H1 (cell line): ENCODE data around the gene ETS1. TPM values are rescaled to one million over a fixed set of nuclear protein-coding genes. Genes with fewer than 3 reads are reported as not detected.

ENCODE experiments used
- CTCF ChIA-PET: fragments of 300-600 bp; sonication (Branson Sonifier 250); formaldehyde crosslinking; loops from one replicate; lab custom pipeline; 2021; ENCODE audit not compliant: partially characterized antibody; lab: Charles Lee
- POLR2A ChIA-PET: fragments of 300-600 bp; sonication (Branson Sonifier 250); formaldehyde crosslinking; loops from one replicate; lab custom pipeline; 2021; ENCODE audit warnings: inconsistent platforms; ENCODE audit not compliant: partially characterized antibody; lab: Charles Lee
- DNase-seq, 2 experiments: peaks; one replicate each; pipeline versions ENCODE4 v3.0.0 to v3.0.0-alpha.2; 2010 to 2022; ENCODE audit warnings: low spot score in 2 of 2, low read depth in 1 of 2, mixed read lengths in 1 of 2
- FAIRE-seq: peaks from 2 replicates; lab custom pipeline; 2011; peaks lifted over from hg19 to GRCh38; lab: Jason Lieb, UNC
- H2AFZ ChIP-seq: 2 replicates; pipeline ENCODE4 v1.8.1; 2012; ENCODE audit warnings: low read length, inconsistent platforms
- H2AK5ac ChIP-seq: 2 replicates; pipeline ENCODE4 v1.6.1; 2013; ENCODE audit warnings: low read depth, low read length
- H2BK120ac ChIP-seq: replicated peaks from 2 replicates; pipeline ENCODE3; 2013; ENCODE audit warnings: low read depth, low read length, inconsistent platforms
- H2BK12ac ChIP-seq: 2 replicates; pipeline ENCODE4 v1.6.1; 2013; ENCODE audit warnings: low read depth, low read length
- H2BK15ac ChIP-seq: 2 replicates; pipeline ENCODE4 v1.6.1; 2013; ENCODE audit warnings: low read length
- H2BK20ac ChIP-seq: 2 replicates; pipeline ENCODE4 v1.6.1; 2013; ENCODE audit warnings: low read length
- H2BK5ac ChIP-seq: 2 replicates; pipeline ENCODE4 v1.6.1; 2013; ENCODE audit warnings: low read depth, low read length
- H3K14ac ChIP-seq: 2 replicates; pipeline ENCODE4 v1.6.1; 2013; ENCODE audit warnings: inconsistent platforms; ENCODE audit not compliant: insufficient read length
- H3K18ac ChIP-seq: 2 replicates; pipeline ENCODE4 v1.6.1; 2013; ENCODE audit warnings: low read length; ENCODE audit errors: extremely low read depth
- H3K23ac ChIP-seq: 2 replicates; pipeline ENCODE4 v1.6.1; 2013; ENCODE audit warnings: inconsistent platforms; ENCODE audit not compliant: insufficient read length
- H3K23me2 ChIP-seq: 2 replicates; pipeline ENCODE4 v1.6.1; 2013; ENCODE audit warnings: low read depth, low read length
- H3K27ac ChIP-seq: 2 replicates; pipeline ENCODE4 v1.6.1; 2011; ENCODE audit warnings: low read depth, low read length, inconsistent platforms
- H3K27me3 ChIP-seq, 4 experiments: replicated peaks in 1 of 4; 1 replicate in 1 of 4; 2 replicates in 3 of 4; pipeline versions ENCODE4 v1.6.1 to v1.8.1; 2011 to 2013; ENCODE audit warnings: low read length in 3 of 4, mild to moderate bottlenecking in 3 of 4, inconsistent platforms in 2 of 4, mixed read lengths in 2 of 4, moderate library complexity in 1 of 4; ENCODE audit not compliant: control insufficient read depth in 3 of 4, insufficient read depth in 3 of 4; ENCODE audit errors: extremely low read depth in 1 of 4
- H3K36me3 ChIP-seq, 4 experiments: 2 replicates each; pipeline versions ENCODE4 v1.6.1 to v1.8.1; 2011 to 2013; ENCODE audit warnings: mild to moderate bottlenecking in 4 of 4, low read length in 3 of 4, moderate library complexity in 2 of 4, control low read depth in 1 of 4, inconsistent platforms in 1 of 4; ENCODE audit not compliant: insufficient read depth in 4 of 4, control insufficient read depth in 2 of 4
- H3K4ac ChIP-seq: replicated peaks from 2 replicates; pipeline ENCODE3; 2013; ENCODE audit warnings: low read length, low read depth, mixed read lengths, inconsistent platforms; ENCODE audit not compliant: insufficient read length
- H3K4me1 ChIP-seq, 4 experiments: replicated peaks in 1 of 4; 1 replicate in 1 of 4; 2 replicates in 3 of 4; pipeline versions ENCODE4 v1.6.1 to v1.8.1; 2011 to 2013; ENCODE audit warnings: low read length in 3 of 4, inconsistent platforms in 2 of 4, mixed read lengths in 1 of 4; ENCODE audit not compliant: insufficient read depth in 4 of 4, control insufficient read depth in 3 of 4
- H3K4me2 ChIP-seq, 2 experiments: 2 replicates each; pipeline versions ENCODE4 v1.6.1 to v1.8.1; 2011 to 2013; ENCODE audit warnings: low read depth in 2 of 2, low read length in 2 of 2, control low read depth in 1 of 2, inconsistent platforms in 1 of 2, mild to moderate bottlenecking in 1 of 2; ENCODE audit not compliant: insufficient read depth in 1 of 2
- H3K4me3 ChIP-seq, 4 experiments: fragments of 200-600, 300-600 bp in 1 of 4; sonication (generic), shearing (Covaris generic), sonication (Bioruptor Twin) in 1 of 4; 2 replicates each; pipeline versions ENCODE4 v1.5.1 to v1.8.1; 2011 to 2016; ENCODE audit warnings: low read length in 4 of 4, low read depth in 3 of 4, control low read depth in 2 of 4, inconsistent platforms in 2 of 4, mild to moderate bottlenecking in 2 of 4, mixed read lengths in 1 of 4, moderate library complexity in 1 of 4; ENCODE audit not compliant: insufficient read depth in 2 of 4; ENCODE audit errors: extremely low read depth in 1 of 4
- H3K56ac ChIP-seq: replicated peaks from 2 replicates; pipeline ENCODE3; 2013; ENCODE audit warnings: low read depth, mild to moderate bottlenecking, mixed read lengths, low read length, inconsistent platforms; ENCODE audit not compliant: insufficient read length
- H3K79me1 ChIP-seq: 2 replicates; pipeline ENCODE4 v1.6.1; 2013; ENCODE audit warnings: low read depth, low read length, control low read depth
- H3K79me2 ChIP-seq, 2 experiments: 2 replicates each; pipeline versions ENCODE4 v1.6.1 to v1.8.1; 2012 to 2013; ENCODE audit warnings: low read length in 2 of 2, mild to moderate bottlenecking in 2 of 2, inconsistent platforms in 1 of 2; ENCODE audit not compliant: insufficient read depth in 2 of 2, control insufficient read depth in 1 of 2
- H3K9ac ChIP-seq, 4 experiments: replicated peaks in 1 of 4; 1 replicate in 1 of 4; 2 replicates in 3 of 4; pipeline versions ENCODE4 v1.6.1 to v1.8.1; 2011 to 2013; ENCODE audit warnings: low read depth in 3 of 4, low read length in 3 of 4, control low read depth in 2 of 4, mild to moderate bottlenecking in 2 of 4, moderate library complexity in 2 of 4, inconsistent platforms in 1 of 4; ENCODE audit errors: extremely low read depth in 1 of 4
- H3K9me3 ChIP-seq, 2 experiments: 2 replicates each; pipeline versions ENCODE4 v1.6.1 to v1.8.1; 2012 to 2013; ENCODE audit warnings: mild to moderate bottlenecking in 2 of 2, moderate library complexity in 2 of 2, control low read depth in 1 of 2, inconsistent platforms in 1 of 2, low read depth in 1 of 2, low read length in 1 of 2, mixed read lengths in 1 of 2; ENCODE audit not compliant: insufficient read depth in 2 of 2
- H4K20me1 ChIP-seq, 2 experiments: replicated peaks in 1 of 2; 2 replicates each; pipeline versions ENCODE3 to v1.8.1; 2011 to 2013; ENCODE audit warnings: inconsistent platforms in 2 of 2, low read length in 2 of 2, mild to moderate bottlenecking in 1 of 2; ENCODE audit not compliant: insufficient read depth in 2 of 2, control insufficient read depth in 1 of 2
- H4K5ac ChIP-seq: 2 replicates; pipeline ENCODE4 v1.6.1; 2013; ENCODE audit warnings: low read length, low read depth, mixed read lengths, inconsistent platforms; ENCODE audit not compliant: insufficient read length
- H4K8ac ChIP-seq: 2 replicates; pipeline ENCODE4 v1.8.0; 2013; ENCODE audit warnings: mild to moderate bottlenecking, moderate library complexity, low read length, inconsistent platforms; ENCODE audit not compliant: insufficient read depth; ENCODE audit errors: extremely low read depth
- H4K91ac ChIP-seq: replicated peaks from 2 replicates; pipeline ENCODE3; 2013; ENCODE audit warnings: low read length, mixed read lengths, inconsistent platforms; ENCODE audit not compliant: insufficient read length
- CHD1 ChIP-seq: IDR thresholded peaks from 2 replicates; pipeline ENCODE4 v1.6.1; 2012; ENCODE audit warnings: low read depth, low read length, improper control_type of control experiment
- CREB1 ChIP-seq: IDR thresholded peaks from 2 replicates; pipeline ENCODE4 v1.6.1; 2012; ENCODE audit warnings: inconsistent platforms
- GABPA ChIP-seq: IDR thresholded peaks from 2 replicates; pipeline ENCODE4 v1.6.1; 2011; ENCODE audit warnings: mild to moderate bottlenecking, low read length, moderate library complexity, borderline replicate concordance; ENCODE audit not compliant: insufficient read depth
- NANOG ChIP-seq: IDR thresholded peaks from 2 replicates; pipeline ENCODE4 v1.6.1; 2011; ENCODE audit warnings: low read length, low read depth, mild to moderate bottlenecking, inconsistent platforms; ENCODE audit not compliant: insufficient read depth, poor library complexity, severe bottlenecking
- RAD21 ChIP-seq, 2 experiments: IDR thresholded peaks in 1 of 2; conservative IDR thresholded peaks in 1 of 2; 2 replicates each; pipeline ENCODE4 v1.6.1; 2011; ENCODE audit warnings: low read depth in 2 of 2, low read length in 2 of 2, improper control_type of control experiment in 1 of 2, inconsistent platforms in 1 of 2, mild to moderate bottlenecking in 1 of 2, moderate library complexity in 1 of 2
- RBBP5 ChIP-seq: IDR thresholded peaks from 2 replicates; pipeline ENCODE4 v1.7.1; 2012; ENCODE audit warnings: low read depth, mild to moderate bottlenecking, inconsistent platforms, low read length, moderate library complexity, borderline replicate concordance
- SP4 ChIP-seq: IDR thresholded peaks from 2 replicates; pipeline ENCODE4 v1.6.1; 2012; ENCODE audit warnings: low read length, inconsistent platforms
- YY1 ChIP-seq: IDR thresholded peaks from 2 replicates; pipeline ENCODE4 v1.6.1; 2011; ENCODE audit warnings: low read depth, mild to moderate bottlenecking, low read length
- ZNF274 ChIP-seq: IDR thresholded peaks from 2 replicates; pipeline ENCODE4 v1.7.0; 2012; ENCODE audit warnings: low read length, borderline replicate concordance; ENCODE audit errors: extremely low read depth
- WGBS, 2 experiments: shearing (Covaris generic) in 1 of 2; methylation state at CpG; one replicate each; pipeline versions ENCODE4 v1.1.6 to v1.1.7; 2013 to 2015; ENCODE audit warnings: low lambda C conversion rate in 2 of 2, mixed read lengths in 2 of 2, inconsistent platforms in 1 of 2, low coverage in 1 of 2, missing lambda C conversion rate in 1 of 2; ENCODE audit not compliant: insufficient replicate concordance in 2 of 2, insufficient coverage in 1 of 2, insufficient read length in 1 of 2; ENCODE audit errors: extremely low coverage in 1 of 2, missing lambda C conversion rate in 1 of 2; 5-methylcytosine and 5-hydroxymethylcytosine counted together
- polyA plus RNA-seq, 7 experiments: library from polyadenylated mRNA; depleted of rRNA in 3 of 7; stranded (reverse) in 5 of 7; unstranded in 2 of 7; fragments of >200 nt in 5 of 7; fragments of 200-250 nt in 2 of 7; gene quantifications; 1 replicate in 5 of 7; 2 replicates in 1 of 7; 4 replicates in 1 of 7; pipeline versions ENCODE4 v1.2.1 to v1.2.3, GENCODE V29; 2011 to 2013; ENCODE audit warnings: missing spikeins in 2 of 7, mixed read lengths in 2 of 7
- total RNA-seq: library from RNA; stranded (reverse); fragmentation: NEBNext Ultra II Directional; extraction: Animal tissue kit (Norgen Biotek cat#: 25700); gene quantifications from 2 replicates; pipeline ENCODE4 v1.2.1, GENCODE V29; 2021
- TF ChIP-seq, protein P1 (sequence below), 3 experiments: IDR thresholded peaks; 1 replicate in 2 of 3; 2 replicates in 1 of 3; pipeline versions ENCODE4 v1.5.1 to v1.6.1; 2011; ENCODE audit warnings: low read length in 3 of 3, mild to moderate bottlenecking in 3 of 3, inconsistent platforms in 2 of 3, low read depth in 1 of 3, moderate library complexity in 1 of 3; ENCODE audit not compliant: insufficient read depth in 1 of 3; ENCODE audit errors: control extremely low read depth in 1 of 3

The ETS1 gene
- total and polyA plus RNA-seq, 2 of the 8 experiments (the other 6 are each of a cell fraction or from before 2014, with no cell fraction given): 10.0 to 35.3 TPM

DNA sequence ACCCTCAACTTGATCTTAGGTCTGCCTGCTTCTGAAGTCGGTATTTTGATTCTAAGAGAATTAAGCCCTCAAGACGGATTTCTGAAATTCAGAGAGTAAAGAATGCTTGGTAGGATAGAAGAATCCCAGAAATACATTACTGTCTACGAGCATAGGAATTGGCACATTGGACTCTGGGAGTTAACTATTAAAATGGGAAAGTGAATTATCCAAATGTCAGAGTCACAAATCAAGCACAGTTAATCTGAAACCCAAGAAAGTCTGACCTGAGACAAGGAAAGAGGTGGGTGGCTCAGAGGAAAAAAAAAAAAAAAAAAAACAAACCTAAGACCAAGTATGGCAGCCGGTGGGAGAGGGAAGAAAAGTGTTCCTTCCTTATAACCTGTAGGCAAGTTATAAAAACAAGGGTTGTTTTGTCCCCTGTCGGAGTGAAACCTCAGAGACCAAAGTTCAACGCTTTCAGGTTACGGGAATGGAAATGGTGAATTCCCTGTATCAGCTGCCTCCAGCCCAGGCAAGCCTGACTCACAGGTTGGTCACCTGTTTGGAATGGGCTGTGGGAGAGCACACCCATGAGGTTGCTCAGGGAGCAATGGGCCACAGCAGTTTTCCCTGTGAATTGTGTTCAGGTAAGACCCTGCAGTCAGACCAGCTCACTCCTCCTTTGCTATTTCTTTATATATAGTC lies 139.0 kb downstream of the ETS1 start:
- Histone ChIP-seq H3K9ac (no peak overlapping the region), H3K4me2 (no peak overlapping the region), H2AK5ac (no peak overlapping the region), H2BK12ac (no peak overlapping the region), H3K4me3 (no peak overlapping the region), H4K5ac (no peak overlapping the region), H2AFZ (no peak overlapping the region), H2BK5ac (no peak overlapping the region), H2BK20ac (no peak overlapping the region), H3K4ac (no peak overlapping the region), H3K4me1 (peaks cover 0 to 3% (median 0%) of the 10 kb centered on the region in 4 experiments; a peak in 1 of 7 replicates), H3K9me3 (no peaks in the 10 kb centered on the region), H3K36me3 (no peaks in the 10 kb centered on the region), H3K79me1 (no peaks in the 10 kb centered on the region), H3K27ac (no peak overlapping the region), H4K91ac (no peak overlapping the region), H2BK15ac (no peak overlapping the region), H3K23me2 (no peaks in the 10 kb centered on the region), H3K23ac (no peak overlapping the region), H4K20me1 (no peaks in the 10 kb centered on the region), H3K14ac (no peak overlapping the region), H3K27me3 (no peaks in the 10 kb centered on the region), H3K56ac (no peak overlapping the region), H3K18ac (no peak overlapping the region), H2BK120ac (no peak overlapping the region), H3K79me2 (no peaks in the 10 kb centered on the region), H4K8ac (no peak overlapping the region)
- POLR2A ChIA-PET: interaction anchor here (0.6 kb wide), 1 partner anchor 56 kb away, joined by 4 read pairs; no protein-coding TSS in a partner anchor
- CTCF ChIA-PET: interaction anchor here (1.5 kb wide), 2 partner anchors 105 to 158 kb away, joined by 3 read pairs; no protein-coding TSS in a partner anchor
- FAIRE-seq (no peak), DNase-seq (peak in 1 of 2 experiments; percentile 25)
- 87% methylated on average over 7 of the region's 7 CpGs; no CpG with 5 or more reads in 1 of the 2 experiments for WGBS, 2 experiments
- no peak for TF ChIP-seq YY1
- TF ChIP-seq CREB1: no peak
- TF ChIP-seq, protein P1, sequence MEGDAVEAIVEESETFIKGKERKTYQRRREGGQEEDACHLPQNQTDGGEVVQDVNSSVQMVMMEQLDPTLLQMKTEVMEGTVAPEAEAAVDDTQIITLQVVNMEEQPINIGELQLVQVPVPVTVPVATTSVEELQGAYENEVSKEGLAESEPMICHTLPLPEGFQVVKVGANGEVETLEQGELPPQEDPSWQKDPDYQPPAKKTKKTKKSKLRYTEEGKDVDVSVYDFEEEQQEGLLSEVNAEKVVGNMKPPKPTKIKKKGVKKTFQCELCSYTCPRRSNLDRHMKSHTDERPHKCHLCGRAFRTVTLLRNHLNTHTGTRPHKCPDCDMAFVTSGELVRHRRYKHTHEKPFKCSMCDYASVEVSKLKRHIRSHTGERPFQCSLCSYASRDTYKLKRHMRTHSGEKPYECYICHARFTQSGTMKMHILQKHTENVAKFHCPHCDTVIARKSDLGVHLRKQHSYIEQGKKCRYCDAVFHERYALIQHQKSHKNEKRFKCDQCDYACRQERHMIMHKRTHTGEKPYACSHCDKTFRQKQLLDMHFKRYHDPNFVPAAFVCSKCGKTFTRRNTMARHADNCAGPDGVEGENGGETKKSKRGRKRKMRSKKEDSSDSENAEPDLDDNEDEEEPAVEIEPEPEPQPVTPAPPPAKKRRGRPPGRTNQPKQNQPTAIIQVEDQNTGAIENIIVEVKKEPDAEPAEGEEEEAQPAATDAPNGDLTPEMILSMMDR (IDR thresholded peaks at IDR 0.05; ENCODE audit: control extremely low read depth in 1 of 3, insufficient read depth in 1 of 3, low read depth in 1 of 3, low read length in 3 of 3): peak in 1 of 3 experiments; percentile 9; a peak in 1 of 4 replicates
- no peak for TF ChIP-seq GABPA
- no peak for TF ChIP-seq SP4
- TF ChIP-seq NANOG: no peak
- peak in 1 of 2 experiments; percentile 35; a peak in 3 of 4 replicates for TF ChIP-seq RAD21 (IDR thresholded peaks at IDR 0.05 in 1 of 2, conservative IDR thresholded peaks at IDR 0.05 in 1 of 2; ENCODE audit: low read depth in 2 of 2, low read length in 2 of 2)
- TF ChIP-seq ZNF274: no peak
- TF ChIP-seq CHD1: no peak
- no peak for TF ChIP-seq RBBP5
